ENCODE measurements around the gene MCF2L.

Gene MCF2L

DNA sequence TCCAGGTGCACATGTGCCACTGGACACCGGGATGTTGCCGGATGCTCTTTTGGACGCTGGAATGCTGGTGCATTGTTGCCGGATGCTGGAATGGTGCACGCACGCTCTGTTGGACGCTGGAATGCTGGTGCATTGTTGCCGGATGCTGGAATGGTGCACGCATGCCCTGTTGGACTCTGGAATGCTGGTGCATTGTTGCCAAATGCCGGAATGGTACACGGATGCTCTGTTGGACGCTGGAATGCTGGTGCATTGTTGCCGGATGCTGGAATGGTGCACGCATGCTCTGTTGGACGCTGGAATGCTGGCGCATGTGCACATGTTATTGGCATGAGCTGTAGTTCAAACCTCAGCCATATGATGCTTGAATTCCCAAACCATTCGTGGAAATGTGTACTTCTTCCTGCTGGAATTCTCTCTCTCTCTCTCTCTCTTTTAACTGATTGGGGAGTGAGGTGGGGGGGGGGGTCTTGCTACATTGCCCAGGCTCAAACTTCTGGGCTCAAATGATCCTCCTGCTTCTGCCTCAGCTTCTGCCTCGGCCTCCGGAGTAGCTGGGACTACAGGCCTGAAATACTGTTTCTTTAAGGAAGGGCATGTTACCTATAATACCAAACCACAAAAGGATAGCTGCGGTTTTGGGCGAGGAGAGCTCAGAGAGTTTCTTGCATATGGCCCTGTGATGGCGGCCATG, 1.2 kb upstream of the MCF2L start:
- TF ChIP-seq TAF1 (IDR thresholded peaks at IDR 0.05; ENCODE audit: borderline replicate concordance, low read depth, low read length) = no peak
- no peak for TF ChIP-seq POLR2A (IDR thresholded peaks at IDR 0.05; ENCODE audit: low read depth, low read length)
- FAIRE-seq (no peak), DNase-seq (ENCODE audit: insufficient read length) (no peak)

DNA sequence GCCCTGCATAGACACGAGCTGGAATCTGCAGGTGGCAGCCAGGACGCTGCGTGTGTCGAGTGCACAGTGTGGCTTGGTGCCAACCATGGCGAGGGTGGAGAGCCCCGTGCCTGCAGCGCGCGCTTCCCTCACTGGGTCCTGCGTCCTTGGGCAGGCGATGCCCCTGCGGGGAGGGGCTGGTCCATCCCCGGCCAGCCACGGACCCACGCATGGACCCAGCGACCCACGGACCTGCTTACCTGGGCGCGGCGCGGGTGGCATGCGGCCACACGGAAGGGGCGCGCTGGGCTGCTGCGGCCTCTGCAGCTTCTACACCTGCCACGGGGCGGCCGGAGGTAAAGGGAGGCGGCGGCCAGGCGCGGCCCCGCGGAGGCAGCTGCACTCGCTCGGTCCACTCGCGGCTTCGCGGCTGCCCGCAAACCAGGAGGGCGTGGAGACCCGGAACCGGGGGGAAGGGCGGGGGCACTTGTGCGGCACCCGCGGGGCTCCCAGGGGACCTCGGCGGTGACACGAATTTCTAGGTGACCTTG, 569 bp upstream of the MCF2L start:
- DNase-seq (ENCODE audit: insufficient read length) (no peak), FAIRE-seq (no peak)
- TF ChIP-seq POLR2AphosphoS5 (IDR thresholded peaks at IDR 0.05; ENCODE audit: low read depth, low read length) (no peak), POLR2A (IDR thresholded peaks at IDR 0.05; ENCODE audit: low read depth, low read length) (no peak)

DNA sequence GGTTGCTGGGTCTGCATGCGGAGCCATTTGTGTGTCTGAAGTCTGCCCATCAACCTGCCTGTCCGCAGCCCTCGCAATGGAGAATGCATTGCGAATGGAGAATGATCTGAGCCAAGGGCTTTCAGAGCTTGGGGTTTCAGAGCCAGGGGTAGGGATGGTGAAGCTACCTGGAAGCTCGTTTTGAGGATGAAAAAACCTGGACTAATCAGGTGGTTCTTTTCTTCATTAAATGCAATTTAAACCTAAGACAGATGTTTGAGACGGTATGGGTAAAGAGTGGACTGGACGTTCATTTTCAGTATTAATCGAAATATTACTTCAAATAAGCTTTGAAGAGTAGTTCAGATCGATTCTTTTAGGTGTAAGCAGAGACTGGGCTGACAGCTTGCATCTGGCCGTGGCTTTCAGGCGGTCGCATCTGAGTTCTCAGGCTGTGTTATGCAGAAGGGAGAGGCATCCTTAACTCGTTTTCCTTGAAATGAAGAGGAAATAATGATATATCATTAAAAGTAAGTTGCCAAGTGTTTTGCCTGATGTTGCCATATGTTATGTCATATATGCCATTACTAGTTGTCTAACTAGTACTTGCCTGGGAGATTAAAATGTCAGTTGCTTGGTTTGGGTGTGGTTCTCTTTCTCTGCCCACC, 801 bp downstream of the MCF2L start:
- no peak for FAIRE-seq
- TF ChIP-seq POLR2AphosphoS5 (IDR thresholded peaks at IDR 0.05; ENCODE audit: low read depth, low read length) (no peak), TAF1 (IDR thresholded peaks at IDR 0.05; ENCODE audit: borderline replicate concordance, low read depth, low read length) (no peak), POLR2A (IDR thresholded peaks at IDR 0.05; ENCODE audit: low read depth, low read length) (no peak)
- no peak for DNase-seq (ENCODE audit: insufficient read length)

- FAIRE-seq = no peak
- no peak for DNase-seq (ENCODE audit: insufficient read length)
- no peak for TF ChIP-seq POLR2A (IDR thresholded peaks at IDR 0.05; ENCODE audit: low read depth, low read length)
- no peak for TF ChIP-seq POLR2AphosphoS5 (IDR thresholded peaks at IDR 0.05; ENCODE audit: low read depth, low read length)
- no peak for TF ChIP-seq TAF1 (IDR thresholded peaks at IDR 0.05; ENCODE audit: borderline replicate concordance, low read depth, low read length)
These were observed 1.7 kb downstream of the MCF2L start for GRCh38 chr13:112970552-112971287.

DNA sequence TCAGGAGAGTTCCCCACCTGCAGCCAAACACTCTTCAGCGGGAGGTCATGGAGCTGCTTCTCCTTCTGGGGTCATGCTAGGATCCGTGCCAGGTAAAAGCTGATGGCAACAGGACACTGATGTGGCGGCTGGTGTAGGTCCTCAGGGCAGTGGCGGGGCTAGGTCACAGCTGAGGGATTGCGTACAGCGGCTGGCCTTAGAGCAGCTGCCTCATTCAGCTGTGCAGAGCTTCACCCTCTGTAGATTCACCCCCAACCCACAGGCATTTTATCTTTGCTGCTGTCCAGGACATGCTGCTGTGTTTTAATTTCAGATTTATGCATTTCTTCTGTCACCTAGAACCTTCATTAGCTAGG, 2.3 kb downstream of the MCF2L start:
- no peak for TF ChIP-seq POLR2AphosphoS5 (IDR thresholded peaks at IDR 0.05; ENCODE audit: low read depth, low read length)
- TF ChIP-seq TAF1 (IDR thresholded peaks at IDR 0.05; ENCODE audit: borderline replicate concordance, low read depth, low read length) = no peak
- no peak for TF ChIP-seq POLR2A (IDR thresholded peaks at IDR 0.05; ENCODE audit: low read depth, low read length)
- DNase-seq (ENCODE audit: insufficient read length) (no peak), FAIRE-seq (no peak)

DNA sequence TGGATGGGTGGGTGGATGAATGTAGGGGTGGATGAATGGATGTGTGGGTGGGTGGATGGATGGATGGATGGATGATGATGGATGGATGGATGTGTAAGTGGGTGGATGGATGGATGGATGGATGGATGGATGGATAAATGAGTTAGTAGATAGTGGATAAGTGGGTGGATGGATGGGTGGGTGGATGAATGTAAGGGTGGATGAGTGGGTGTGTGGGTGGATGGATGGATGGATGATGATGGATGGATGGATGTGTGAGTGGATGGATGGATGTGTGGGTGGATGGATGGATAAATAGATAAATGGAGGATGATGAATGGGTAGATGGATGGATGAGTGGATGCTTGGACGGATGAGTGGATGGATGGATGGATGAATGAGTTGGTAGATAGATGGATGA, 3.2 kb downstream of the MCF2L start:
- DNase-seq (ENCODE audit: insufficient read length) (no peak), FAIRE-seq (no peak)
- TF ChIP-seq TAF1 (IDR thresholded peaks at IDR 0.05; ENCODE audit: borderline replicate concordance, low read depth, low read length) (no peak), POLR2AphosphoS5 (IDR thresholded peaks at IDR 0.05; ENCODE audit: low read depth, low read length) (no peak), POLR2A (IDR thresholded peaks at IDR 0.05; ENCODE audit: low read depth, low read length) (no peak)

GRCh38 chr13:112972867-112973576, 4.0 kb downstream of the MCF2L start:
- no peak for DNase-seq (ENCODE audit: insufficient read length)
- TF ChIP-seq POLR2AphosphoS5 (IDR thresholded peaks at IDR 0.05; ENCODE audit: low read depth, low read length) = no peak
- no peak for TF ChIP-seq TAF1 (IDR thresholded peaks at IDR 0.05; ENCODE audit: borderline replicate concordance, low read depth, low read length)
- TF ChIP-seq POLR2A (IDR thresholded peaks at IDR 0.05; ENCODE audit: low read depth, low read length) = no peak
- no peak for FAIRE-seq

DNA sequence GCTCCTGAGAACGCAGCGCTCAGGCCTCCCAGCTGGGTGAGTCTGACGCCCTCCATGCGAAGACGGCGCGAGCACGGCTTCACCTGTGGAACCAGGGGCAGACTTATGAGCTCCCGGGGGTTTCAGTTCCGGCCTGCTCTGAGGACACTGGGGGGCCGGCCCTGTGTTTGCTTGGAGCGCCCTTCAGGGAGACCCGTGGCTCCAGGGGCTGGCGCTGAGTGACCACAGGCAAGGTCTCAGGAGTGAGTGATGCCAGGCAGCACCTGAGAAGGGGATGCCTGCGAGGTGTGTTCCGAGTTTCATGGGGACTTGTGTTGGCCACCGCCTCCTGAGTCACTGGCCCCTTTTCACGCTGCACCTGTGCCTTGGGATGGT, 4.5 kb downstream of the MCF2L start:
- no peak for DNase-seq (ENCODE audit: insufficient read length)
- TF ChIP-seq POLR2A (IDR thresholded peaks at IDR 0.05; ENCODE audit: low read depth, low read length) (no peak), TAF1 (IDR thresholded peaks at IDR 0.05; ENCODE audit: borderline replicate concordance, low read depth, low read length) (no peak), POLR2AphosphoS5 (IDR thresholded peaks at IDR 0.05; ENCODE audit: low read depth, low read length) (no peak)
- no peak for FAIRE-seq

DNA sequence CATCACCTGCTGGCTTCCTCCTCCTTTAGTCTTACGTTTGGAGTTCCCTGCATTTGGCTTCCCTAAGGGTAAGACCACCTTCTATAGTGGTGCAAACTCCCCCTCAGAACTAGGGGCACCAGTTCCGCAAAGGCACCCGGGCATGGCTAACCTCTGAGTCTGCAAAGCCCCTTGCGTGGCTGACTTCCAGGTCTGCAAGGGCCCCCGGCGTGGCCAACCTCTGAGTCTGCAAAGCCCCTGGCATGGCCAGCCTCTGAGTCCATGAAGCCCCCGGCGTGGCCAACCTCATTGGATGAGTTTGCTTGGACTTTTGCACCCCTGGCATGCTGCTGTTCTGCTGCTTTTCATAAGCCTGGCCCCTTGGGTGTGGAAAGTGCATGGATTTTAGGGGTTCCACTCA, 5.1 kb downstream of the MCF2L start:
- no peak for TF ChIP-seq POLR2A (IDR thresholded peaks at IDR 0.05; ENCODE audit: low read depth, low read length)
- no peak for TF ChIP-seq TAF1 (IDR thresholded peaks at IDR 0.05; ENCODE audit: borderline replicate concordance, low read depth, low read length)
- no peak for TF ChIP-seq POLR2AphosphoS5 (IDR thresholded peaks at IDR 0.05; ENCODE audit: low read depth, low read length)
- DNase-seq (ENCODE audit: insufficient read length) (no peak), FAIRE-seq (no peak)

GRCh38 chr13:112974671-112975070, 5.7 kb downstream of the MCF2L start:
- FAIRE-seq (no peak), DNase-seq (ENCODE audit: insufficient read length) (no peak)

GRCh38 chr13:112975401-112975939, 6.5 kb downstream of the MCF2L start:
- DNase-seq (ENCODE audit: insufficient read length) (no peak), FAIRE-seq (no peak)
- TF ChIP-seq POLR2A (IDR thresholded peaks at IDR 0.05; ENCODE audit: low read depth, low read length) = no peak
- no peak for TF ChIP-seq TAF1 (IDR thresholded peaks at IDR 0.05; ENCODE audit: borderline replicate concordance, low read depth, low read length)
- no peak for TF ChIP-seq POLR2AphosphoS5 (IDR thresholded peaks at IDR 0.05; ENCODE audit: low read depth, low read length)

More at GRCh38 chr13:112974671-112975070, 5.7 kb downstream of the MCF2L start:
- TF ChIP-seq TAF1 (IDR thresholded peaks at IDR 0.05; ENCODE audit: borderline replicate concordance, low read depth, low read length) (no peak), POLR2A (IDR thresholded peaks at IDR 0.05; ENCODE audit: low read depth, low read length) (no peak), POLR2AphosphoS5 (IDR thresholded peaks at IDR 0.05; ENCODE audit: low read depth, low read length) (no peak)
